GM18873 (cell line): ENCODE measurements around the gene SLC3A2.
"Not testable (repeated sequence)": the region's sequence is repeated elsewhere in the genome, so short reads cannot be mapped to it uniquely, and the experiment has no call there.

Source experiments
- ATAC-seq: cut with Tn5 transposase; IDR thresholded peaks from one replicate; pipeline ENCODE4 v1.9.1; 2021; ENCODE audit warnings: mild to moderate bottlenecking, moderate library complexity, moderate number of reproducible peaks; ENCODE audit not compliant: unreplicated experiment, low FRiP score

Gene SLC3A2

DNA sequence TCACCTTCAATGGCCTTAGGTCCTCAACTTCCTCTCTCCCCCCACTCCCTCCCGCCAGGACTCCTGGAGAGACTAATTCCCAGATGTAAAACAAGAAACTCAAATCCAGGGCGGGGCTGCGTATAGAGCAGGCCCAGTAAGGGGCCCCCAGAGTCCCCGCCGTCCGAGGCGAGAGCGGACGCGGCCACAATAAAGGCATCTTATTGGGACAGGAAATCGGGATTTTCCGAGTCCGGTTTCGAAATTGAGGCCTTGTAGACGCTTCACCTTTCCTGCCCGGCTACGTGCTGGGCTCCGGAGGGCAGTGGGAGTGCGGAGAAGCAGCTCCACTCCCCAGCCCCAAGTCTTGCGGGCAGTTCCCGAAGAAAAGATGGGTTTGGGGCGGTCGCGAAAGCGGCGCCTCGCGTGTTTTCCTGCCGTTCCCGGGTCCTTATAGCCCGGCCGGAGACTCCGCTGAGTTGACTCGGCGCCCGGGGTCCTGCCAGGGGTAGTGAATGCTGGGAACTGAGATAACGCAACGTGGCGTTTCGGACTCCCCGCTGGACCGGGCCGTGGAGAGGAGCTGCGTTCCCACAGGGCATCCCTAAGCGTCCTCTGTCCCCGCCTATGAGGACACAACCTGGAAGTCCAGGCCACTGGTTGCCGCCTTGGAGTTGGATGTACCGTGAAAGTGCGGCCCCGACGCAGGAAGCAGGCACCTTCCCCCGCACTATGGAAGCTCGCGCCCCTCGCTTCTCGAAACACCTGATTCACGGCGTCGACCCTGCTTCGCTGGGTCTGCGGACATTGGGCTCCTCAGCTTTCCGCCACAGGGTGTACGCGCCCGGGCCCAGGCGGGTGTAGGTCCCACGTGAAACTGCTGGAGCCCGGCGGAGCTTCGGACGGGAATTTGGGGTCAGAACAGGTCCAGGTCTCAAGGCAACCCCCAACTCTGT lies 45.3 kb downstream of the SLC3A2 start:
- no peak for ATAC-seq

DNA sequence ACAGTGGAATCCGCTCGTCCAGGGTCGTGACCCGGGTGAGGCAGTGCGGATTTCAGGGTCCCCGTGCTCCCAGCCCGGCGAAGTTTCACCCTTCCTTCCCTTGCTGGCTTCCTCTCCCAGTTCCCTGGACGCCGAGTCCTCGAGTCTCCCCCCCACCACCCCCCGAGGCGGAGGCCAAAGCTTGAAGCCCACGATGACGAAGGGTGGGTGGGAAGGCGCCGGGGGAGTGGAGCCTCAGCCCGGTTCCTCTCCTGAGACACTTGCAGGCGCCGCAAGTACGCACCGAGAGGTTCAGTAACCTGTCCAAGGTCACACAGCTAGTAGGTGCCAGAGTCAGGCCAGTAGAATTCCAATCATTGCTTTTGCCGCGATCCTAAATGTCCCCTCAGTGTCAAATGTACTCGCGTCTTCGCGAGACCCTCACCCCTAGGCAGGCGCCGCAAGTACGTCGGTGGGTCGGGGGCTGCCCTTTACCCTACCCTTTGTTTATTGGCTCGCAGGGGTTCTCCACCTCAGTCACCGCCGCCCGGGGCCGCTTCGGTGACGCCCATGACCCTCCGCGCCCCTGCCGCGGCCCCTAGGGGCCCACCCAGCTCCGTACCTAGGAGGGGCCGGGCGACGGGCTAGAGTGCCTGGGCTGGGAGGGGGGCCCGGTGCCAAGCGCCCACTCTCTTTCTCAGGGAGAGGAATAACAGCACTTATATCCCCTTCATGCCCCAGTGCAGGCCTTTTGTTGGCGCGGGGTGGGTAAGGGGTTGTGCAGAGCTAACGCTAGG lies 46.2 kb downstream of the SLC3A2 start:
- ATAC-seq = no peak

DNA sequence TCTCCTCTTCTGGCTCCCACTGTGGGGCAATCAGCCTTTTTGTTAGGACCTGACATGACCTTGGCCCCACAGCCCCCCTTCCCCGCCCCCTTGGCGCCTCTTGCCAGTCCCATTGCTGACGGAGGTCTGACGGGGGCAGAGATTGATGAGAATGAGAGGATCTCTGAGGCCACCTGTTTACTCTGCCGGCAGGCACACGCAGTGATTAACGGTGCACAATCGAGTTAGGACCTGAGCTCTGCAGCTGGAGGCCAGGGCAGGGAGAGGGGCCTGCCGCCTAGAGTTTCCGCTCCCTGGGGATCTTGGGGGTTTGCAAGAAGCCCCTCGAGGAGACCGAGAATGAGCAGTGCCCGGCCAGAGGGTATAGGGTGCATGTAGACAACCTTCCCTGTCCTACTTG lies 47.3 kb downstream of the SLC3A2 start:
- no peak for ATAC-seq

DNA sequence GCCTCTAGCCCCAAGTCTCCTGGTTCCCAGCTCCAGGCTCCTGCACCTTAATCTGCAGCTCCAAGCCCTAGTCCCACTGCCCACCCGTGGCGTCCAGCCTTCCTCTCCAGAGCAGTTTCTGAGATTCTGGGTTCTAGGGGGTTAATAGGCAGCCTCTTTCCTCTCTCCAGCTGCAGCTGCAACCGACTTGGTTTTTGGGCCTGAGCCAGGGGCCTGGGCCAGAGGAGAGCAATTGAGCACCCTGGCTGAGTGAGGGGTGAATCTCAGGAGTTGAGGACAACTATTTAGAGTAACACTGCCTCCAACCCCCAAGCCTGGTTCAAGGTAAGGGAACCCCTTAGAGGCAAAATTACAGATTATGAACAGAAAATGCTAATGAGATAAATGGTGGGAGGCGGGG lies 49.5 kb downstream of the SLC3A2 start:
- ATAC-seq = no peak

DNA sequence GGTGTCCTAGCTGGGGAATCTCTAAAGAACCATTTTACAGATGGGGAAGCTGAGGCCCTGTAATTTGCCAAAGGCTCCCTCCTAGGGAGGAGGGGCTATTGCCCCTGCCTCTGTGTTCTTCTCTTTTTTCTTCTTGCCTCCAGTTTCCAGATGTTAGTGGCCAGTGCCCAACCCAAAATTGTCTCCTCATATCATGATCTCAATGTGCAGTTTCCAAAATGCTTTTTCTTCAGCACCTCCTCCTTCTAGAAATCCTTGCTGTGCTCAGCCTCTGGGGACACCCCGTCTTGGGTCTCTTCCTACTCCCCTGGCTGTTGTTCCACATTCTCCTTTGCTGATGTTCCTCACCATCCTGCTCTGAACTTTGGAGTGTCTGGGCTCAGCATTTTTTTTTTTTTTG lies 50.0 kb downstream of the SLC3A2 start:
- no peak for ATAC-seq

DNA sequence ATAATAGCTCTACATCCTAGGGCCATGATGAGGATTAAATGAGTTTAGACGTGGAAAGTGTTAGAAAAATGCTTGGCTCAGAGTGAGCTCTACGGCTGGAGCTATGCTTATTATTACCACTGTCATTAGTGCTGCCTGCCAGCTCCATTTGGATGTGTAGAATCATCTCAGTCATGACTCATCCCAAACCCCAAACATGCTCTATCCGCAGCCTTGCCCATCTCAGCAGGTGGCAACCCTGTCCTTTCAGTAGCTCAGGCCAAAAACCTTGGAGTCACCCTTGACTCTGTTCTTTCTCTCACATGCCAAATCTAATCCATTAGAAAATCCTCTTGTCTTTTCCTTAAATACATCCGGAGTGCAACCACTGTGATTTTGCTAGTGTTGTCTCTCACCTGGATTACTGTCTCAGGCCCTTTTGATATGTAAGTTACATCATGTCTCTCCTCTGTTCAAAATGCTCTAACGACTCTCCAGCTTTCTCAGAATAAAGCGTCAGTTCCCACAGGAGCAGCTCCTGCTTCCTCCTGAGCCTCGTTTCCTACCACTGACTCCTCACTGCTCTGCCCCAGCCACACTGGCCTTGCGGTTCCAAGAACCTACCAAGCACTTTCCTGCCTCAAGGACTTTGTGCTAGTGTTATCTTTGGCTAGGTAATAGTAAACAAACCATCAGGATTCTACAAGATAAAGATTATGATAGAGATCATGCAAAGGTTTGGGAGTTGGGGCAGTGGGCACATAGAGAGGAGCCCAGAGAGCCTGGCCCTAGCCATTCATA lies 51.0 kb downstream of the SLC3A2 start:
- no peak for ATAC-seq

DNA sequence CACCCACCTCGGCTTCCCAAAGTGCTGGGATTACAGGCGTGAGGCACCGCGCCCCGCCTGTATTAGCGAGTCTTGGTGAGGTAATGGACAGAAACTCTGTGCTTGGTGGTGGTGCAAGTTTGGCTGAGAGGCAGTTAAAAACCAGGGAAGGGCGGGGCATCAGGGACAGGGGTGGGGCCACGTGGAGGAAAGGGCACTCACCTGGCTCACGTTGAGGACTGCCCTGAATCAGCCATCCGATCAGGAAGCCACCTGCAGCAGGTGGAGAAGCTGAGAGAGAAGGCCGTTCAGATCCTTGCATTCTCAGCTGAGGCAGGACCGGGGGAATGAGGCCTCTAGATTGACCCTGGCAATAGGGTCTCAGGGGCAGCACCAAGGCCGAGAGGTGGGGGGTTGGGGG lies 52.6 kb downstream of the SLC3A2 start:
- no peak for ATAC-seq

DNA sequence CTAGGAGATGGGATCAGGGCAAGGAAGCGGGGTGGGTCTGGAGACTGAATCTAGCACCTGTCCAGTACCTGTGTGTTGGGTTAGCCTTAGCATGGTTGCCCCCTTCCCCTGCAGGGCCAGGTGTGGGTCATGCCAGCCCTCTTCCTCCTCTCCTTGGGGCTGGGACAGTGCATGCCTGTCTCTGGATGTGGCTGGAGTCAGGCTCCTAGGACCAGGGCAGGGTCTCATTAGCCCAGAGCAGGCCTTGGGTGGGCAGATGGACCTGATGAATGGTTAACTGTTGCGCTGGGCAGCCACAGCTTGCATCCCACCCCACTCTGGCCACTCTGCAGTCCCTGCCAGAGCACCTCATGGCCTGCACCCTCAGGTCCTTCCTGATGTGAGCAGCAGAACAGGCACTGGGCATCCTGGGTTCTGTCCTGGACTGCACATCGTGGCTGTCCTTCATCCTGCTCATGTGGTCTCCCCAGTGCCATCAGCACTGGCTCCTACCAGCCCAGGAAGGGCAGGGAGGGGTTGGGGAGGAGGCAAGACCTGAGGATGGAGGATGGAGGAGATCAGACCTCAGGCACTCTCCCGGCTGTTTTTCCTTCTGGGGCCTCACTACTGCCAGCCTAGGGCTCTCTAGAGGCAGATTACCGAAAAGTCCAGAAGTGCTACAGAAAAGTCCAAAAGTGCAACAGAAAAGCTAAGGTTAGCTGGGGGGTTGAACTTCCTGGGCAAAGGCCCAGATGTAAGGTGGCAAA lies 53.2 kb downstream of the SLC3A2 start:
- no peak for ATAC-seq

DNA sequence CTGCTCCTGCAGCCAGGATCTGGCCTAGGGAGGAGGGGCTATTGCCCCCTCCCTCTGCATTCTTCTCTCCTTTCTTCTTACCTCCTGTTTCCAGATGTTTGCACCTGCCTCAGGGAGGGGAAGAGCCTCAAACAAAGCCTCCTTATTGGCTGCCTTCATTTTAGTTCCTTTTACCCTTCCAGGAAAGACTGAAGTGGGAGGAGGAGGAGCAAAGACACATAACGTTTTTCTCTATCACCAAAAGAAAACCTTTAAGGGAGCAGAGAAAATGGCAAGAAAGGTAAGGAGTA lies 53.7 kb downstream of the SLC3A2 start:
- ATAC-seq = no peak

DNA sequence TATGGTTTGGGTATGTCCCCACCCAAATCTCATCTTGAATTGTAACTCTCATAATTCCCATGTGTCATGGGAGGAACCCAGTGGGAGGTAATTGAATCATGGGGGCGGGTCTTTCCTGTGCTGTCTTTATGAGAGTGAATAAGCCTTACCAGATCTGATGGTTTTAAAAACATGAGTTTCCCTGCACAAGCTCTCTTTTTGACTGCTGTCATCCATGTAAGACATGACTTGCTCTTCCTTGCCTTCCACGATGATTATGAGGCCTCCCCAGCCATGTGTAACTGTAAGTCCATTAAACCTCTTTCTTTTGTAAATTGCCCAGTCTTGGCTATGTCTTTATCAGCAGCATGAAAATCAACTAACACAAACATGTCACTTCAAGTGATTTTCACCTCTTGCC lies 56.8 kb downstream of the SLC3A2 start:
- not testable (repeated sequence) for ATAC-seq
